B cell (primary cell): ENCODE data around the gene PRKCQ. TPM values are rescaled to one million over a fixed set of nuclear protein-coding genes. Genes with fewer than 3 reads are reported as not detected.

ENCODE experiments used
- ATAC-seq: fragments of 200-7000 bp; cut with Tn5 transposase; one replicate; pipeline ENCODE4 v1.10.0; 2021; ENCODE audit warnings: low read depth, mild to moderate bottlenecking, moderate number of reproducible peaks, moderate library complexity
- CTCF ChIA-PET: fragments of 350-600 bp; sonication (Branson Sonifier 250); formaldehyde crosslinking; loops from one replicate; lab custom pipeline; 2021; ENCODE audit warnings: antibody characterized with exemption, inconsistent platforms; lab: Charles Lee
- POLR2A ChIA-PET: fragments of 350-600 bp; sonication (Branson Sonifier 250); formaldehyde crosslinking; loops from one replicate; lab custom pipeline; 2021; ENCODE audit warnings: antibody characterized with exemption; lab: Charles Lee
- DNase-seq: peaks from one replicate; pipeline ENCODE4 v3.0.0; 2013
- H2AFZ ChIP-seq: 2 replicates; pipeline ENCODE4 v1.6.1; 2012; ENCODE audit warnings: mild to moderate bottlenecking, low read depth, low read length; ENCODE audit not compliant: insufficient read depth, poor library complexity, severe bottlenecking
- H3K27ac ChIP-seq, 2 donors: 1 replicate in 1 of 2; 2 replicates in 1 of 2; pipeline ENCODE4 v1.5.1; 2012 to 2013; ENCODE audit warnings: low read length in 2 of 2, mild to moderate bottlenecking in 2 of 2, moderate library complexity in 1 of 2
- H3K27me3 ChIP-seq, 4 experiments: fragments of 200-600 bp in 1 of 4; sonication (generic) in 1 of 4; replicated peaks in 1 of 4; 1 replicate in 2 of 4; 2 replicates in 2 of 4; pipeline versions ENCODE4 v1.6.1 to v1.7.0; 2013 to 2016; ENCODE audit warnings: low read length in 3 of 4, mild to moderate bottlenecking in 2 of 4, mixed read lengths in 1 of 4, moderate library complexity in 1 of 4; ENCODE audit not compliant: insufficient read depth in 4 of 4, control insufficient read depth in 3 of 4; ENCODE audit errors: control extremely low read depth in 1 of 4
- H3K36me3 ChIP-seq, 2 experiments: replicated peaks in 1 of 2; 1 replicate in 1 of 2; 2 replicates in 1 of 2; pipeline versions ENCODE4 v1.6.1 to v1.7.1; 2013; ENCODE audit warnings: low read length in 1 of 2; ENCODE audit not compliant: insufficient read depth in 2 of 2, control insufficient read depth in 1 of 2; ENCODE audit errors: control extremely low read depth in 1 of 2, extremely low read depth in 1 of 2
- H3K4me1 ChIP-seq, 2 donors: fragments of 200-600 bp in 1 of 2; sonication (generic) in 1 of 2; 1 replicate in 1 of 2; 2 replicates in 1 of 2; pipeline versions ENCODE4 v1.5.1 to v1.6.1; 2013 to 2017; ENCODE audit warnings: low read length in 2 of 2; ENCODE audit not compliant: control insufficient read depth in 2 of 2, insufficient read depth in 2 of 2
- H3K4me2 ChIP-seq: replicated peaks from 2 replicates; pipeline ENCODE3; 2012; ENCODE audit warnings: mild to moderate bottlenecking, low read depth, low read length; ENCODE audit not compliant: poor library complexity, severe bottlenecking
- H3K4me3 ChIP-seq, 5 experiments: fragments of 200-600 bp in 1 of 5; sonication (generic) in 1 of 5; 1 replicate in 3 of 5; 2 replicates in 2 of 5; pipeline versions ENCODE4 v1.5.1 to v1.7.0; 2011 to 2016; ENCODE audit warnings: low read length in 4 of 5, mild to moderate bottlenecking in 4 of 5, low read depth in 2 of 5, control low read depth in 1 of 5, moderate library complexity in 1 of 5; ENCODE audit not compliant: insufficient read depth in 1 of 5; ENCODE audit errors: control extremely low read depth in 1 of 5, extremely low read depth in 1 of 5
- H3K79me2 ChIP-seq: fragments of 200-600 bp; sonication (generic); one replicate; pipeline ENCODE4 v1.6.0; 2016; ENCODE audit warnings: low read length; ENCODE audit not compliant: control insufficient read depth, insufficient read depth
- H3K9ac ChIP-seq: fragments of 200-600 bp; sonication (generic); 2 replicates; pipeline ENCODE4 v1.6.1; 2017; ENCODE audit warnings: mild to moderate bottlenecking, low read length, moderate library complexity
- H3K9me3 ChIP-seq, 3 donors: one replicate each; pipeline versions ENCODE4 v1.6.1 to v1.7.1; 2013; ENCODE audit warnings: low read length in 2 of 3; ENCODE audit not compliant: control insufficient read depth in 2 of 3, insufficient read depth in 1 of 3; ENCODE audit errors: control extremely low read depth in 1 of 3
- H4K20me1 ChIP-seq: 2 replicates; pipeline ENCODE4 v1.6.0; 2012; ENCODE audit warnings: mild to moderate bottlenecking, low read length; ENCODE audit not compliant: insufficient read depth, control insufficient read depth, poor library complexity, severe bottlenecking
- H3K27ac Mint-ChIP-seq: one replicate; pipeline ENCODE4 v1.8.0; 2021; ENCODE audit warnings: mixed read lengths
- H3K27me3 Mint-ChIP-seq: one replicate; pipeline ENCODE4 v1.8.0; 2021; ENCODE audit warnings: mixed read lengths
- H3K4me1 Mint-ChIP-seq: one replicate; pipeline ENCODE4 v1.8.0; 2021; ENCODE audit warnings: mixed read lengths
- H3K4me3 Mint-ChIP-seq: one replicate; pipeline ENCODE4 v1.8.0; 2021; ENCODE audit warnings: mixed read lengths
- H3K9me3 Mint-ChIP-seq: one replicate; pipeline ENCODE4 v1.8.0; 2022; ENCODE audit warnings: mixed read lengths; ENCODE audit not compliant: insufficient read depth
- EZH2 ChIP-seq: IDR thresholded peaks from 2 replicates; pipeline ENCODE4 v1.6.1; 2012; ENCODE audit warnings: borderline replicate concordance, low read depth, mild to moderate bottlenecking, moderate library complexity, low read length; ENCODE audit not compliant: insufficient read depth, poor library complexity, severe bottlenecking
- WGBS: methylation state at CpG from one replicate; pipeline ENCODE4 v1.1.5; 2013; ENCODE audit warnings: missing lambda C conversion rate; ENCODE audit not compliant: insufficient coverage; 5-methylcytosine and 5-hydroxymethylcytosine counted together
- intact Hi-C: fragments of 100-400 bp; cut with micrococcal nuclease; formaldehyde crosslinking; loops from one replicate; pipeline ENCODE4 v1.10.0; 2022
- polyA plus RNA-seq: library from polyadenylated mRNA; depleted of rRNA; stranded (reverse); fragments of >200 nt; gene quantifications from 2 replicates; pipeline ENCODE4 v1.2.3, GENCODE V29; 2012
- total RNA-seq, 2 donors: library from RNA; stranded (reverse); fragments of 120-200 nt in 1 of 2; gene quantifications; 1 replicate in 1 of 2; 2 replicates in 1 of 2; pipeline versions ENCODE4 v1.2.3 to v1.2.4, GENCODE V29; 2013 to 2022
- TF ChIP-seq, protein P1 (sequence below): fragments of 200-600 bp; IDR thresholded peaks from one replicate; pipeline ENCODE4 v1.8.0; 2022; ENCODE audit warnings: antibody characterized with exemption, mild to moderate bottlenecking

The PRKCQ gene
- total and polyA plus RNA-seq, 2 donors (not counting 1 experiment from before 2014, with no cell fraction given) = 0.15 to 0.16 TPM

- no peak overlapping the region for H3K27ac ChIP-seq
- H3K36me3 ChIP-seq = no peaks in the 10 kb centered on the region
Observed at GRCh38 chr10:6490614-6491013, 89.5 kb downstream of the PRKCQ start.

DNA sequence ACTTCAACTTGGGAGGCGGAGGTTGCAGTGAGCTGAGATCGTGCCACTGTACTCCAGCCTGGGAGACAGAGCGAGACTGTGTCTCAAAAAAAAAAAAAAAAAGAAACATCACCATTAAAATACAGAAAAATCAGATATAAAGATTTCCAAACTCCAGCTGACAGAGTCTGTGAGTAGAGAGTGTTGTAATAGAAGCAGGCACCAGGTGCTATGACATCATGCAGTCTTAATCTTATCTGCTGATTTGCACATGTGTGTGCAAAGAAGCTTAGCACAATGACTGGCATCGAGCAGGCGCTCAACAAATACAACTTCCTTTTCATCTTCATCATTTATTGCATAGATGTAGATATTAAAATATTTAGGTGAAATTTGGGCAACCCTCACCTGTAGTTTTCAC, 92.2 kb downstream of the PRKCQ start:
- Histone ChIP-seq H3K4me2 (no peak overlapping the region), H3K79me2 (no peaks in the 10 kb centered on the region), H3K4me1 (peaks cover 0 to 3% of the 10 kb centered on the region in 2 donors), H2AFZ (no peak overlapping the region), H3K36me3 (no peaks in the 10 kb centered on the region), H3K9me3 (no peaks in the 10 kb centered on the region), H3K27me3 (peaks cover 0 to 3% (median 0%) of the 10 kb centered on the region in 4 experiments), H3K4me3 (no peak overlapping the region), H3K27ac (no peak overlapping the region), H3K9ac (no peak overlapping the region), H4K20me1 (no peaks in the 10 kb centered on the region)
- TF ChIP-seq, protein P1, sequence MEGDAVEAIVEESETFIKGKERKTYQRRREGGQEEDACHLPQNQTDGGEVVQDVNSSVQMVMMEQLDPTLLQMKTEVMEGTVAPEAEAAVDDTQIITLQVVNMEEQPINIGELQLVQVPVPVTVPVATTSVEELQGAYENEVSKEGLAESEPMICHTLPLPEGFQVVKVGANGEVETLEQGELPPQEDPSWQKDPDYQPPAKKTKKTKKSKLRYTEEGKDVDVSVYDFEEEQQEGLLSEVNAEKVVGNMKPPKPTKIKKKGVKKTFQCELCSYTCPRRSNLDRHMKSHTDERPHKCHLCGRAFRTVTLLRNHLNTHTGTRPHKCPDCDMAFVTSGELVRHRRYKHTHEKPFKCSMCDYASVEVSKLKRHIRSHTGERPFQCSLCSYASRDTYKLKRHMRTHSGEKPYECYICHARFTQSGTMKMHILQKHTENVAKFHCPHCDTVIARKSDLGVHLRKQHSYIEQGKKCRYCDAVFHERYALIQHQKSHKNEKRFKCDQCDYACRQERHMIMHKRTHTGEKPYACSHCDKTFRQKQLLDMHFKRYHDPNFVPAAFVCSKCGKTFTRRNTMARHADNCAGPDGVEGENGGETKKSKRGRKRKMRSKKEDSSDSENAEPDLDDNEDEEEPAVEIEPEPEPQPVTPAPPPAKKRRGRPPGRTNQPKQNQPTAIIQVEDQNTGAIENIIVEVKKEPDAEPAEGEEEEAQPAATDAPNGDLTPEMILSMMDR = no peak
- no peak for TF ChIP-seq EZH2
- intact Hi-C loops = no loop called here
- Mint-ChIP-seq H3K4me3 (no peak overlapping the region), H3K27ac (no peak overlapping the region), H3K27me3 (peaks cover 33% of the 10 kb centered on the region), H3K4me1 (peaks cover 3% of the 10 kb centered on the region), H3K9me3 (no peaks in the 10 kb centered on the region)
- DNase-seq (no peak), ATAC-seq (no peak)
- no CpG with 5 or more reads among the region's 5 CpGs for WGBS
- CTCF ChIA-PET = no interaction called here
- POLR2A ChIA-PET = no interaction called here

More at GRCh38 chr10:6490614-6491013, 89.5 kb downstream of the PRKCQ start:
- H3K27ac Mint-ChIP-seq = no peak overlapping the region
- Histone ChIP-seq H3K4me3 (no peak overlapping the region), H3K4me2 (no peak overlapping the region), H2AFZ (no peak overlapping the region), H3K9ac (no peak overlapping the region), H3K27me3 (peaks cover 0 to 3% (median 0%) of the 10 kb centered on the region in 4 experiments), H3K4me1 (peaks cover 8 to 9% of the 10 kb centered on the region in 2 donors), H3K79me2 (no peaks in the 10 kb centered on the region), H4K20me1 (no peaks in the 10 kb centered on the region), H3K9me3 (no peaks in the 10 kb centered on the region)
- H3K9me3 Mint-ChIP-seq = no peaks in the 10 kb centered on the region
- no peak for TF ChIP-seq EZH2
- TF ChIP-seq, protein P1 = no peak
- intact Hi-C loops = no loop called here
- POLR2A ChIA-PET = no interaction called here
- 75% methylated on average over 1 of the region's 4 CpGs for WGBS
- DNase-seq = no peak
- H3K27me3 Mint-ChIP-seq = peaks cover 33% of the 10 kb centered on the region
- no peak for ATAC-seq
- H3K4me3 Mint-ChIP-seq = no peak overlapping the region
- CTCF ChIA-PET = interaction anchor here (0.6 kb wide), 1 partner anchor 23 kb away, joined by 3 read pairs; no protein-coding TSS in a partner anchor
- H3K4me1 Mint-ChIP-seq = no peaks in the 10 kb centered on the region
